ENCODE measurements around the gene ZNF507.
"Not testable (repeated sequence)": the region's sequence is repeated elsewhere in the genome, so short reads cannot be mapped to it uniquely, and the experiment has no call there.

Gene ZNF507

DNA sequence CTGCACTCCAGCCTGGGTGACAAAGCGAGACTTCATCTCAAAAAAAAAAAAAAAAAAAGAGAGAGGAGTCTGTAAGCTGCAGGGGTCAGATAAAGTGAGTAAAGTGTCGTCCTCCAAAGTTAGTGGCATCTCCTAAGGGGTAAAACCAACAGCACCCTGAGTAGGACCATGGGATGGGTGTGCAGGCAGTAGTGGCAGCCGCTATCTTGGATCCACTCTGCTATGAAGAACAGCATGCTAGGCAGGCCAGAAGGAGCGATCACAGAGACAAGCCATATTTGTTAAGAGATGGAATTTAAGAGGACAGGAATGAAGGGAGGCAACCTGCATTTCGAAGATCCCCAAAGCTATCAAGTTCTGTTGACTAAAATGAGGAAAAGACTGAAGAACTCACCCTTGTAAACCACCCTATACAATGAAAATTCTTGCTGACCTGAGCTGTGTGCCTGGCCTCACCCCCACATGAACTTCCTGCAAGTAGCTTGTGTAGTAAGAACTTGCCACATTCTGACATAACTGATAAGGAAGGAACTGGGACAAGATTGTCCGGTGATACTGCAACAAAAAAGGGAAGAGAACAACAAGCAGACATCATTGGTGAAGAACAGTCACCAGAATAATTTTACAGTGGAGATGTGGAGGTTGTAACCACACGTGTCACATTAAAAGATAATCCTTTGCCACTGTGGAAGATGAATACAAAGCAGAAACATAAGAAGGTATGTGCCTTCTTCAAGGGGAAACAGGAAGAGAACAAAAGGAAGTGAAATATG is 76.4 kb downstream of the ZNF507 start:
- ATAC-seq = no peak
- TF ChIP-seq RARB (CRISPR knock-in tag; IDR thresholded peaks at IDR 0.05) (no peak), ISL1 (CRISPR knock-in tag; IDR thresholded peaks at IDR 0.05) (no peak), ESRRG (CRISPR knock-in tag; IDR thresholded peaks at IDR 0.05) (no peak), ZC3H10 (CRISPR knock-in tag; IDR thresholded peaks at IDR 0.05) (no peak), SNAI2 (CRISPR knock-in tag; IDR thresholded peaks at IDR 0.05) (no peak), OSR1 (CRISPR knock-in tag; IDR thresholded peaks at IDR 0.05) (no peak), ARNTL (CRISPR knock-in tag; IDR thresholded peaks at IDR 0.05; ENCODE audit: borderline replicate concordance, low read depth) (no peak)
- TF ChIP-seq, protein P1, sequence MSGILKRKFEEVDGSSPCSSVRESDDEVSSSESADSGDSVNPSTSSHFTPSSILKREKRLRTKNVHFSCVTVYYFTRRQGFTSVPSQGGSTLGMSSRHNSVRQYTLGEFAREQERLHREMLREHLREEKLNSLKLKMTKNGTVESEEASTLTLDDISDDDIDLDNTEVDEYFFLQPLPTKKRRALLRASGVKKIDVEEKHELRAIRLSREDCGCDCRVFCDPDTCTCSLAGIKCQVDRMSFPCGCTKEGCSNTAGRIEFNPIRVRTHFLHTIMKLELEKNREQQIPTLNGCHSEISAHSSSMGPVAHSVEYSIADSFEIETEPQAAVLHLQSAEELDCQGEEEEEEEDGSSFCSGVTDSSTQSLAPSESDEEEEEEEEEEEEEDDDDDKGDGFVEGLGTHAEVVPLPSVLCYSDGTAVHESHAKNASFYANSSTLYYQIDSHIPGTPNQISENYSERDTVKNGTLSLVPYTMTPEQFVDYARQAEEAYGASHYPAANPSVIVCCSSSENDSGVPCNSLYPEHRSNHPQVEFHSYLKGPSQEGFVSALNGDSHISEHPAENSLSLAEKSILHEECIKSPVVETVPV (CRISPR knock-in tag; IDR thresholded peaks at IDR 0.05) = no peak
- TF ChIP-seq, protein P2, sequence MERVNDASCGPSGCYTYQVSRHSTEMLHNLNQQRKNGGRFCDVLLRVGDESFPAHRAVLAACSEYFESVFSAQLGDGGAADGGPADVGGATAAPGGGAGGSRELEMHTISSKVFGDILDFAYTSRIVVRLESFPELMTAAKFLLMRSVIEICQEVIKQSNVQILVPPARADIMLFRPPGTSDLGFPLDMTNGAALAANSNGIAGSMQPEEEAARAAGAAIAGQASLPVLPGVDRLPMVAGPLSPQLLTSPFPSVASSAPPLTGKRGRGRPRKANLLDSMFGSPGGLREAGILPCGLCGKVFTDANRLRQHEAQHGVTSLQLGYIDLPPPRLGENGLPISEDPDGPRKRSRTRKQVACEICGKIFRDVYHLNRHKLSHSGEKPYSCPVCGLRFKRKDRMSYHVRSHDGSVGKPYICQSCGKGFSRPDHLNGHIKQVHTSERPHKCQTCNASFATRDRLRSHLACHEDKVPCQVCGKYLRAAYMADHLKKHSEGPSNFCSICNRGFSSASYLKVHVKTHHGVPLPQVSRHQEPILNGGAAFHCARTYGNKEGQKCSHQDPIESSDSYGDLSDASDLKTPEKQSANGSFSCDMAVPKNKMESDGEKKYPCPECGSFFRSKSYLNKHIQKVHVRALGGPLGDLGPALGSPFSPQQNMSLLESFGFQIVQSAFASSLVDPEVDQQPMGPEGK (CRISPR knock-in tag; IDR thresholded peaks at IDR 0.05; ENCODE audit: borderline replicate concordance) = no peak

DNA sequence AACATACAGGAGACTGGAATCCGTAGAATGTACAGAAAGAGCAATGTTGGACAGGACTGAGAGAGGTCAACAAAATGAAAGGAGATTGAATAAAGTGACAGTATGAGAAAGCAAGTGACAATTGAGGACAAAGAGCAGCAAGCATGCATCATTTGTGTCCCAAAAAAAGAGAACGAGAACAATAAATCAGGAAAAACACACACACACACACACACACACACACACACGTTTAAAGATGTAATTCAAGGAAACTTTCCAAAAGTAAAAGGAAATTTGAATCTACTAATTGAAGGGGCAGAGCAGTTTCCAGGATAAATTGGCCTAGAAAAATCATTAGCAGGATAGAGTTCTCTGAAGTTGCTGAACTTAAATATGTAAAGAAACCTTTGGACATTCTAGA is 77.0 kb downstream of the ZNF507 start:
- TF ChIP-seq CSDC2 (CRISPR knock-in tag; IDR thresholded peaks at IDR 0.05) (no peak), BACH2 (CRISPR knock-in tag; IDR thresholded peaks at IDR 0.05; ENCODE audit: borderline replicate concordance) (no peak), PPARA (CRISPR knock-in tag; IDR thresholded peaks at IDR 0.05; ENCODE audit: borderline replicate concordance) (no peak), ZNF70 (CRISPR knock-in tag; IDR thresholded peaks at IDR 0.05) (no peak), SNAI2 (CRISPR knock-in tag; IDR thresholded peaks at IDR 0.05) (no peak), GLIS3 (CRISPR knock-in tag; IDR thresholded peaks at IDR 0.05) (no peak), TOX (CRISPR knock-in tag; IDR thresholded peaks at IDR 0.05; ENCODE audit: borderline replicate concordance) (no peak), ZFP30 (CRISPR knock-in tag; IDR thresholded peaks at IDR 0.05) (no peak), ZNF8 (CRISPR knock-in tag; IDR thresholded peaks at IDR 0.05) (no peak)
- TF ChIP-seq, protein P1 (CRISPR knock-in tag; IDR thresholded peaks at IDR 0.05) = no peak
- TF ChIP-seq, protein P3, sequence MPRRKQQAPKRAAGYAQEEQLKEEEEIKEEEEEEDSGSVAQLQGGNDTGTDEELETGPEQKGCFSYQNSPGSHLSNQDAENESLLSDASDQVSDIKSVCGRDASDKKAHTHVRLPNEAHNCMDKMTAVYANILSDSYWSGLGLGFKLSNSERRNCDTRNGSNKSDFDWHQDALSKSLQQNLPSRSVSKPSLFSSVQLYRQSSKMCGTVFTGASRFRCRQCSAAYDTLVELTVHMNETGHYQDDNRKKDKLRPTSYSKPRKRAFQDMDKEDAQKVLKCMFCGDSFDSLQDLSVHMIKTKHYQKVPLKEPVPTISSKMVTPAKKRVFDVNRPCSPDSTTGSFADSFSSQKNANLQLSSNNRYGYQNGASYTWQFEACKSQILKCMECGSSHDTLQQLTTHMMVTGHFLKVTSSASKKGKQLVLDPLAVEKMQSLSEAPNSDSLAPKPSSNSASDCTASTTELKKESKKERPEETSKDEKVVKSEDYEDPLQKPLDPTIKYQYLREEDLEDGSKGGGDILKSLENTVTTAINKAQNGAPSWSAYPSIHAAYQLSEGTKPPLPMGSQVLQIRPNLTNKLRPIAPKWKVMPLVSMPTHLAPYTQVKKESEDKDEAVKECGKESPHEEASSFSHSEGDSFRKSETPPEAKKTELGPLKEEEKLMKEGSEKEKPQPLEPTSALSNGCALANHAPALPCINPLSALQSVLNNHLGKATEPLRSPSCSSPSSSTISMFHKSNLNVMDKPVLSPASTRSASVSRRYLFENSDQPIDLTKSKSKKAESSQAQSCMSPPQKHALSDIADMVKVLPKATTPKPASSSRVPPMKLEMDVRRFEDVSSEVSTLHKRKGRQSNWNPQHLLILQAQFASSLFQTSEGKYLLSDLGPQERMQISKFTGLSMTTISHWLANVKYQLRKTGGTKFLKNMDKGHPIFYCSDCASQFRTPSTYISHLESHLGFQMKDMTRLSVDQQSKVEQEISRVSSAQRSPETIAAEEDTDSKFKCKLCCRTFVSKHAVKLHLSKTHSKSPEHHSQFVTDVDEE (CRISPR knock-in tag; IDR thresholded peaks at IDR 0.05) = no peak
- no peak for ATAC-seq

DNA sequence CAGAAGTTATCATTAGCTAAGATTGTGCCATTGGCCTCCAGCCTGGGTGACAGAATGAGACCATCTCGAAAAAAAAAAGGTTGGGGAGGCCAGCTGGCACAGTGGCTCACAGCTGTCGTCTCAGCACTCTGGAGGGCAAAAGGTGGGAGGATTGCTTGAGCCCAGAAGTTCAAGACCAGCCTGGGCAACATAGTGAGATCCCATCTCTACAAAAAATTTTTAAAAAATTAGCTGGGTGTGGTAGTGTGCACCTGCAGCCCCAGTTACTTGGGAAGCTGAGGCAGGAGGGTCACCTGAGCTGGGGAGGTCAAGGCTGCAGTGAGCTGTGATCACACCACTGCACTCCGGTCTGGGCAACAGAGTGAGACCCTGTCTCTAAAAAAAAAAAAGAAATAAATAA is 78.5 kb downstream of the ZNF507 start:
- not testable (repeated sequence) for ATAC-seq

GRCh38 chr19:32427536-32427935 is 82.1 kb downstream of the ZNF507 start:
- ATAC-seq = no peak
- TF ChIP-seq TOX (CRISPR knock-in tag; IDR thresholded peaks at IDR 0.05; ENCODE audit: borderline replicate concordance) = no peak
- TF ChIP-seq ZNF565 (CRISPR knock-in tag; conservative IDR thresholded peaks at IDR 0.05; ENCODE audit: low read depth) = no peak
- TF ChIP-seq ESRRG (CRISPR knock-in tag; IDR thresholded peaks at IDR 0.05) = no peak
- TF ChIP-seq SNAI2 (CRISPR knock-in tag; IDR thresholded peaks at IDR 0.05) = no peak
- TF ChIP-seq ZFP3 (CRISPR knock-in tag; IDR thresholded peaks at IDR 0.05) = no peak
- no peak for TF ChIP-seq ZNF8 (CRISPR knock-in tag; IDR thresholded peaks at IDR 0.05)
- no peak for TF ChIP-seq BACH2 (CRISPR knock-in tag; IDR thresholded peaks at IDR 0.05; ENCODE audit: borderline replicate concordance)
- TF ChIP-seq RARB (CRISPR knock-in tag; IDR thresholded peaks at IDR 0.05) = no peak
- no peak for TF ChIP-seq ARNTL (CRISPR knock-in tag; IDR thresholded peaks at IDR 0.05; ENCODE audit: borderline replicate concordance, low read depth)
- TF ChIP-seq CSDC2 (CRISPR knock-in tag; IDR thresholded peaks at IDR 0.05) = no peak
- TF ChIP-seq, protein P2 (CRISPR knock-in tag; IDR thresholded peaks at IDR 0.05; ENCODE audit: borderline replicate concordance) = no peak
- no peak for TF ChIP-seq CREB5 (CRISPR knock-in tag; IDR thresholded peaks at IDR 0.05; ENCODE audit: low read depth)

Data from SK-N-SH treated with all-trans-retinoic acid at 6 μM for 48 hours (cell line).